PFSK-1 (cell line): ENCODE measurements around the gene ITPRIPL2.

Experiments used
- POLR2AphosphoS5 ChIP-seq: IDR thresholded peaks from 2 replicates; pipeline ENCODE4 v1.6.1; 2012; ENCODE audit warnings: low read depth, mild to moderate bottlenecking, control low read depth, low read length, moderate library complexity
- TAF1 ChIP-seq: IDR thresholded peaks from 2 replicates; pipeline ENCODE4 v1.6.1; 2012; ENCODE audit warnings: low read length, control low read depth, borderline replicate concordance; ENCODE audit not compliant: insufficient read depth
- TF ChIP-seq, protein P1 (sequence below), 2 experiments: IDR thresholded peaks; 2 replicates each; pipeline versions ENCODE4 v1.6.1 to v1.8.0; 2011 to 2012; ENCODE audit warnings: low read depth in 2 of 2, low read length in 2 of 2, control low read depth in 1 of 2, inconsistent platforms in 1 of 2, mild to moderate bottlenecking in 1 of 2, moderate library complexity in 1 of 2; ENCODE audit not compliant: insufficient read depth in 1 of 2

- TF ChIP-seq TAF1 (no peak), POLR2AphosphoS5 (no peak)
- TF ChIP-seq, protein P1, sequence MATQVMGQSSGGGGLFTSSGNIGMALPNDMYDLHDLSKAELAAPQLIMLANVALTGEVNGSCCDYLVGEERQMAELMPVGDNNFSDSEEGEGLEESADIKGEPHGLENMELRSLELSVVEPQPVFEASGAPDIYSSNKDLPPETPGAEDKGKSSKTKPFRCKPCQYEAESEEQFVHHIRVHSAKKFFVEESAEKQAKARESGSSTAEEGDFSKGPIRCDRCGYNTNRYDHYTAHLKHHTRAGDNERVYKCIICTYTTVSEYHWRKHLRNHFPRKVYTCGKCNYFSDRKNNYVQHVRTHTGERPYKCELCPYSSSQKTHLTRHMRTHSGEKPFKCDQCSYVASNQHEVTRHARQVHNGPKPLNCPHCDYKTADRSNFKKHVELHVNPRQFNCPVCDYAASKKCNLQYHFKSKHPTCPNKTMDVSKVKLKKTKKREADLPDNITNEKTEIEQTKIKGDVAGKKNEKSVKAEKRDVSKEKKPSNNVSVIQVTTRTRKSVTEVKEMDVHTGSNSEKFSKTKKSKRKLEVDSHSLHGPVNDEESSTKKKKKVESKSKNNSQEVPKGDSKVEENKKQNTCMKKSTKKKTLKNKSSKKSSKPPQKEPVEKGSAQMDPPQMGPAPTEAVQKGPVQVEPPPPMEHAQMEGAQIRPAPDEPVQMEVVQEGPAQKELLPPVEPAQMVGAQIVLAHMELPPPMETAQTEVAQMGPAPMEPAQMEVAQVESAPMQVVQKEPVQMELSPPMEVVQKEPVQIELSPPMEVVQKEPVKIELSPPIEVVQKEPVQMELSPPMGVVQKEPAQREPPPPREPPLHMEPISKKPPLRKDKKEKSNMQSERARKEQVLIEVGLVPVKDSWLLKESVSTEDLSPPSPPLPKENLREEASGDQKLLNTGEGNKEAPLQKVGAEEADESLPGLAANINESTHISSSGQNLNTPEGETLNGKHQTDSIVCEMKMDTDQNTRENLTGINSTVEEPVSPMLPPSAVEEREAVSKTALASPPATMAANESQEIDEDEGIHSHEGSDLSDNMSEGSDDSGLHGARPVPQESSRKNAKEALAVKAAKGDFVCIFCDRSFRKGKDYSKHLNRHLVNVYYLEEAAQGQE (IDR thresholded peaks at IDR 0.05; ENCODE audit: insufficient read depth in 1 of 2, low read depth in 2 of 2, low read length in 2 of 2), result no peak
Measured at GRCh38 chr16:19164285-19164684, 50.5 kb downstream of the ITPRIPL2 start.
